MCF 10A (cell line): Measurements from ENCODE around the gene PRKCZ. TPM values are rescaled to one million over a fixed set of nuclear protein-coding genes. Genes with fewer than 3 reads are reported as not detected.

ENCODE experiments used
- BruUV-seq: library from RNA; stranded (reverse); fragments of 400-500 nt; replicated peaks from 2 replicates; lab custom pipeline; 2021; lab: Mats Ljungman, UMichigan
- CTCF ChIA-PET: fragments of 300-600 bp; sonication (Branson Sonifier 250); formaldehyde crosslinking; extraction: SDS; loops from one replicate; lab custom pipeline; 2021; ENCODE audit warnings: antibody characterized with exemption, inconsistent platforms; lab: Yijun Ruan, JAX
- POLR2A ChIA-PET: fragments of 300-600, 350-650 bp; sonication (Branson Sonifier 250); formaldehyde crosslinking; extraction: SDS; loops from one replicate; lab custom pipeline; 2020; ENCODE audit warnings: antibody characterized with exemption, inconsistent platforms; lab: Yijun Ruan, JAX
- DNase-seq: peaks from one replicate; pipeline ENCODE4 v3.0.0-alpha.2; 2018; ENCODE audit not compliant: unreplicated experiment
- H3K27ac Mint-ChIP-seq: one replicate; pipeline ENCODE4 v1.8.0; 2022; ENCODE audit warnings: mild to moderate bottlenecking, low read depth, mixed read lengths; ENCODE audit not compliant: unreplicated experiment
- H3K27me3 Mint-ChIP-seq: one replicate; pipeline ENCODE4 v1.8.0; 2022; ENCODE audit warnings: mixed read lengths; ENCODE audit not compliant: insufficient read depth, unreplicated experiment
- H3K36me3 Mint-ChIP-seq: one replicate; pipeline ENCODE4 v1.8.0; 2022; ENCODE audit warnings: mild to moderate bottlenecking, moderate library complexity, mixed read lengths; ENCODE audit not compliant: insufficient read depth, unreplicated experiment
- H3K4me1 Mint-ChIP-seq: one replicate; pipeline ENCODE4 v1.8.0; 2022; ENCODE audit warnings: mixed read lengths; ENCODE audit not compliant: insufficient read depth, unreplicated experiment
- H3K4me3 Mint-ChIP-seq: one replicate; pipeline ENCODE4 v1.8.0; 2022; ENCODE audit warnings: mild to moderate bottlenecking, moderate library complexity, mixed read lengths; ENCODE audit not compliant: unreplicated experiment
- H3K9me3 Mint-ChIP-seq: one replicate; pipeline ENCODE4 v1.8.0; 2022; ENCODE audit warnings: mixed read lengths; ENCODE audit not compliant: unreplicated experiment
- CTCF ChIP-seq: fragments of 200-600 bp; IDR thresholded peaks from one replicate; pipeline ENCODE4 v1.8.0; 2022; ENCODE audit warnings: antibody characterized with exemption, mild to moderate bottlenecking; ENCODE audit not compliant: unreplicated experiment
- intact Hi-C: fragments of 100-400 bp; cut with micrococcal nuclease; formaldehyde crosslinking; loops from 2 replicates; pipeline ENCODE4 v1.14.1; 2022
- total RNA-seq: library from RNA; stranded (reverse); gene quantifications from 2 replicates; pipeline ENCODE4 v1.2.3, GENCODE V29; 2022

PRKCZ gene
- total RNA-seq, 1 experiment from 2014 or later = 24.9 TPM

- Mint-ChIP-seq H3K4me1 (no peaks in the 10 kb centered on the region), H3K9me3 (no peaks in the 10 kb centered on the region), H3K4me3 (no peak overlapping the region), H3K27ac (no peak overlapping the region), H3K36me3 (peaks cover 7% of the 10 kb centered on the region), H3K27me3 (no peaks in the 10 kb centered on the region)
- no peak for TF ChIP-seq CTCF
- no TSS peak for BruUV-seq
- POLR2A ChIA-PET = interaction anchor here (1.1 kb wide), 1 partner anchor 94 kb away, joined by 3 read pairs; no protein-coding TSS in a partner anchor
- no peak for DNase-seq
- CTCF ChIA-PET = interaction anchor here (0.9 to 3.0 kb wide), 2 partner anchors 13 to 81 kb away, joined by 3 to 22 read pairs; no protein-coding TSS in a partner anchor
- intact Hi-C loops = no loop called here
Measured at GRCh38 chr1:2041887-2042286, 8.3 kb upstream of the PRKCZ start.

GRCh38 chr1:2042830-2043773, 7.1 kb upstream of the PRKCZ start:
- Mint-ChIP-seq H3K27me3 (no peaks in the 10 kb centered on the region), H3K9me3 (no peaks in the 10 kb centered on the region), H3K27ac (no peak overlapping the region), H3K4me3 (no peak overlapping the region), H3K4me1 (no peaks in the 10 kb centered on the region), H3K36me3 (peaks cover 7% of the 10 kb centered on the region)
- CTCF ChIA-PET = interaction anchor here (0.6 to 5.2 kb wide), 10 partner anchors 9 to 536 kb away, joined by 3 to 129 read pairs (median 7); no protein-coding TSS in a partner anchor
- no peak for DNase-seq
- no TSS peak for BruUV-seq
- no peak for TF ChIP-seq CTCF
- POLR2A ChIA-PET = interaction anchor here (1.1 to 1.6 kb wide), 3 partner anchors 82 to 134 kb away, joined by 3 to 8 read pairs (median 3); no protein-coding TSS in a partner anchor
- intact Hi-C loops = no loop called here

- peaks cover 7% of the 10 kb centered on the region for H3K36me3 Mint-ChIP-seq
- intact Hi-C loops = no loop called here
- H3K4me3 Mint-ChIP-seq = peak overlapping the region; percentile 11
- H3K9me3 Mint-ChIP-seq = no peaks in the 10 kb centered on the region
- no peak for TF ChIP-seq CTCF
- ChIA-PET CTCF (interaction anchor here (0.6 to 5.2 kb wide), 26 partner anchors 9 to 220 kb away, joined by 3 to 129 read pairs (median 4); no protein-coding TSS in a partner anchor), POLR2A (interaction anchor here (1.5 to 1.6 kb wide), 2 partner anchors 83 to 135 kb away, joined by 3 to 8 read pairs; no protein-coding TSS in a partner anchor)
- BruUV-seq = no TSS peak
- DNase-seq = no peak
- no peak overlapping the region for H3K27ac Mint-ChIP-seq
- no peaks in the 10 kb centered on the region for H3K27me3 Mint-ChIP-seq
- H3K4me1 Mint-ChIP-seq = no peaks in the 10 kb centered on the region
Measured at GRCh38 chr1:2043886-2044285, 6.3 kb upstream of the PRKCZ start.
